Measurements from ENCODE around the gene KCNK6.

GRCh38 chr19:38291855-38292254 lies 27.8 kb upstream of the KCNK6 start:
- TF ChIP-seq, protein P1, sequence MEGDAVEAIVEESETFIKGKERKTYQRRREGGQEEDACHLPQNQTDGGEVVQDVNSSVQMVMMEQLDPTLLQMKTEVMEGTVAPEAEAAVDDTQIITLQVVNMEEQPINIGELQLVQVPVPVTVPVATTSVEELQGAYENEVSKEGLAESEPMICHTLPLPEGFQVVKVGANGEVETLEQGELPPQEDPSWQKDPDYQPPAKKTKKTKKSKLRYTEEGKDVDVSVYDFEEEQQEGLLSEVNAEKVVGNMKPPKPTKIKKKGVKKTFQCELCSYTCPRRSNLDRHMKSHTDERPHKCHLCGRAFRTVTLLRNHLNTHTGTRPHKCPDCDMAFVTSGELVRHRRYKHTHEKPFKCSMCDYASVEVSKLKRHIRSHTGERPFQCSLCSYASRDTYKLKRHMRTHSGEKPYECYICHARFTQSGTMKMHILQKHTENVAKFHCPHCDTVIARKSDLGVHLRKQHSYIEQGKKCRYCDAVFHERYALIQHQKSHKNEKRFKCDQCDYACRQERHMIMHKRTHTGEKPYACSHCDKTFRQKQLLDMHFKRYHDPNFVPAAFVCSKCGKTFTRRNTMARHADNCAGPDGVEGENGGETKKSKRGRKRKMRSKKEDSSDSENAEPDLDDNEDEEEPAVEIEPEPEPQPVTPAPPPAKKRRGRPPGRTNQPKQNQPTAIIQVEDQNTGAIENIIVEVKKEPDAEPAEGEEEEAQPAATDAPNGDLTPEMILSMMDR (IDR thresholded peaks at IDR 0.05): peak in 1 of 3 donors; percentile 20
- no peak for TF ChIP-seq POLR2A (IDR thresholded peaks at IDR 0.05)
- no peak for TF ChIP-seq POLR2AphosphoS5 (IDR thresholded peaks at IDR 0.05)

Data from breast epithelium (tissue), 3 donors.